K562 treated with DMSO at 1 percent for 12 hours (cell line): ENCODE data around the gene OR2F1. TPM values are rescaled to one million over a fixed set of nuclear protein-coding genes. Genes with fewer than 3 reads are reported as not detected.

ENCODE experiments used
- total RNA-seq: library from RNA; unstranded; fragments of 300-600 nt; gene quantifications from 2 replicates; pipeline ENCODE4 v1.2.3, GENCODE V29; 2022; ENCODE audit not compliant: insufficient read depth

OR2F1 gene, protein sequence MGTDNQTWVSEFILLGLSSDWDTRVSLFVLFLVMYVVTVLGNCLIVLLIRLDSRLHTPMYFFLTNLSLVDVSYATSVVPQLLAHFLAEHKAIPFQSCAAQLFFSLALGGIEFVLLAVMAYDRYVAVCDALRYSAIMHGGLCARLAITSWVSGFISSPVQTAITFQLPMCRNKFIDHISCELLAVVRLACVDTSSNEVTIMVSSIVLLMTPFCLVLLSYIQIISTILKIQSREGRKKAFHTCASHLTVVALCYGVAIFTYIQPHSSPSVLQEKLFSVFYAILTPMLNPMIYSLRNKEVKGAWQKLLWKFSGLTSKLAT
- not detected in 2 replicates for total RNA-seq

DNA sequence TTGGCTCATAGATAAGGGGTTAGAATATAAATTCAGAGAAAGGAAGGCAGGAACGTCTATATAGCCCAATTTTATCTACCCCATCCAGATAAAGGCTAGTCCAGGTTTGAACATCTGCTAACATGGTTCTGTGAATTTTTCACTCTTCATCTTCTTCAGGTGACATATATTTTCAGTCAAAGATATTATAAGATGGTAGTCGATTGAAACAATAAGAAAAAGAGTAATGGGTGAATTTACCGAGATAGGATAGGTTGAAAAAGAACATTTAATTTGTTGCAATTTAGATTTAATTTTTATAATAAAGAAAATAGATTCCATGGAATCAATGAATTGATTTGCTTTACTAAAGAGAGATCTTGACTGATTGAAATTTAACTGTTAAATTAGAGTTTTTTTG, at the start of gene OR2F1:
Gene OR2F1 (plus strand): TSS at position 301 of the 400 bp plus-strand sequence. CDS start 5,127 bp downstream, outside the sequence.

DNA sequence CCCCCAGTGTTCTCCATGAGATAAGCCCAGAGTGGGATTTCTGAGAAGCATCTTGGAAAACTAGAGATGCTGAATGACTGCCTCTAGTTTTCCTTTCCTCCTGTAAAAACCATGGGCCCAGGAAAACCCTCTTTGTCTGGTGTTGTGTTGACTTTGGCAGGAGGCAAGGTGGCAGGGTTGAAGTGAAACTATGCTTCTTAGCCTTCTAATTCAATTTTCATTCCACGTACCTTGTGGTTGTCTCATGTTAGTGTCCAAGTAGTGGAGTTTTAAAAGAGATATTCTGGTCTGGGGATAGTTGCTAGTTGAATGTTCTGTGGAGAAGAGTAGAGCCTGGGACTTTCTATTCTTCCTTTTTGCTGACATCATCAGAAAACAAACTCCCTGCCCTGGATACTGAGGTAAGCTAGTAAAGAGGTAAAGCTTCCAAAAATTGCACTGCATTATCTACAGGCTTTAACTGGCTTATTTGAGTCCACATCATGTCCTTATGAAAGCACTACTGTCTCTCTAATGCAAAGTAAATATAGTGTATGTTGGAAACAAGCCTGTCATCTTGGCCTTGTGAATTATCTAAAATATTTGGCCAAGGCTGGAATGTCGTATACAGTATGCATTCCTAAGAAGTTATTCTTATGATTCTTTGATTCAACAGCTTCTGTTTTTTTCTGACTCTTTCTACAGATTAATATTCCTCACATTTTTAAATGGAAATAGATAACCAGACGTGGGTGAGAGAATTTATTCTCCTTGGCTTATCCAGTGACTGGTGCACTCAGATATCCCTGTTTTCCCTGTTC, 19.9 kb upstream of the OR2F1 start, which contains the start of gene OR2F2:
Gene OR2F2 (plus strand): TSS at position 708 of the 800 bp plus-strand sequence. CDS start 0 bp downstream, at position 708.

DNA sequence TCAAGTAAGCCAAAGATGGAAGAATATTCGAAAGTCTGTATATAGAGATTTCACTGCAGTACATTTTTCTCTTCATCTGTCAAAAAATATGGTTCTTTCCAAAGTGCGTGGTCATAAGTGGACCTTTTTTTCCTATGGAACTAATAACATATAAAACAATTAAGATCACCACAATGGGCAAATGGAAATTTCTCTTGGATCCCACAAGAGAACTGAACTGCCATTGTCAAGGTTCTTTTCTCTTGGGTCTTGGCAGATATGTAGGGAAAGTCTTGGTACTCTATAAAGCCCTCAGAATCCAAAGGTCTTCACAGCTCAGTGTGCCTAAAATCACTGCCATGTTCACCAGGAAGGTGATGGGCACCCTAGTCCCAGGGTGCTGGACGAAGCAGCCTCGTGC, 45.4 kb downstream of the OR2F1 start, which contains the start of gene OR6B1:
Gene OR6B1 (plus strand): TSS at position 301 of the 400 bp plus-strand sequence. CDS start 3,677 bp downstream, outside the sequence.

Other genes starting within 250 kb of the OR2F1 start
- gene CTAGE6, start 197.1 kb upstream of the OR2F1 start, total RNA-seq = not detected in 2 replicates
- gene TCAF1, start 52.7 kb upstream of the OR2F1 start, total RNA-seq = 19.2 and 56.5 TPM in 2 replicates
- gene OR2F2, start 19.6 kb upstream of the OR2F1 start, total RNA-seq = not detected in 2 replicates
- not detected in 2 replicates for gene OR6B1, start 45.5 kb downstream of the OR2F1 start, total RNA-seq
- gene OR2A5, start 94.1 kb downstream of the OR2F1 start, total RNA-seq = not detected in 2 replicates
- not detected in 2 replicates for gene OR2A25, start 115.0 kb downstream of the OR2F1 start, total RNA-seq
- not detected in 2 replicates for gene OR2A12, start 131.4 kb downstream of the OR2F1 start, total RNA-seq
- not detected in 2 replicates for gene OR2A2, start 154.7 kb downstream of the OR2F1 start, total RNA-seq
- not detected in 2 replicates for gene OR2A14, start 168.3 kb downstream of the OR2F1 start, total RNA-seq
- not detected in 2 replicates for gene CTAGE4, start 228.6 kb downstream of the OR2F1 start, total RNA-seq
- gene ARHGEF35, start 241.0 kb downstream of the OR2F1 start, total RNA-seq = not detected in 2 replicates